ENCODE measurements around the gene RASL11B. TPM values are rescaled to one million over a fixed set of nuclear protein-coding genes. Genes with fewer than 3 reads are reported as not detected.
"Not testable (repeated sequence)": the region's sequence is repeated elsewhere in the genome, so short reads cannot be mapped to it uniquely, and the experiment has no call there.

RASL11B gene
- total RNA-seq, 1 donor from 2014 or later = 4.4 TPM

DNA sequence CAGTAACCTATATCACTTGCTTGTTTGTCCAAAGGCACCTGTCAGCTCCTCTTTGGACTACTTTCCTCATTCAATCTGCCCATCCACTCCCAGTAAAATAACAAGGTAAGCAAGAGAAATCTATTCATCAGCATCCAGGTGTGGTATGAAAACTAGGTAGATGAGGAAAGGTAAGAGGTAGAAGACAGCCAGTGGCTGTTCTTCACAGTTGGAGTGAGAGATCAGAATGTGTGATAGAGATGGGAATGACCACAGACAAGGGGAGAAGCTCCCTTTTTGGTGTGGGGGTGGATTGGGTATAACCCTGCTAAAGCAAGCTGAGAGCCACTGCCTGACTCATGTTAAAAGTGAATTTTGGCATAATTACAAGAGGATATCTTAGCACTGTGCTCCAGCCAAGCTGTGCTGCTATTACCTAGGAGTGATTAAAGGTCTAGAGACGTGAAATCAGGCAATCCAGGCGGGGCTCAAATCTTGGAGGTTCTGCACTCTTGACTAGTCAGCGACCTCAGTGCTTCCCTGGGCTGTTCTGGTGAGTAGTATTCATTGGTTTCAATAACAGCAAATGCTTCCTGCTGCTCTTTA lies 28.1 kb upstream of the RASL11B start:
- no peak overlapping the region for H3K4me3 ChIP-seq (ENCODE audit: insufficient read depth, low read depth, low read length)
- Mint-ChIP-seq H3K27ac (ENCODE audit: unreplicated experiment) (no peak overlapping the region), H3K4me1 (ENCODE audit: low read depth, unreplicated experiment) (peaks cover 30% of the 10 kb centered on the region), H3K36me3 (ENCODE audit: low read depth, unreplicated experiment) (no peaks in the 10 kb centered on the region), H3K27me3 (ENCODE audit: low read depth, unreplicated experiment) (no peaks in the 10 kb centered on the region), H3K4me3 (ENCODE audit: unreplicated experiment) (no peak overlapping the region), H3K9me3 (ENCODE audit: unreplicated experiment) (no peaks in the 10 kb centered on the region)
- H3K79me2 ChIP-seq (ENCODE audit: insufficient read depth, low read length) = no peaks in the 10 kb centered on the region
- H3K9me3 ChIP-seq (ENCODE audit: insufficient read depth, low read depth, low read length) = no peaks in the 10 kb centered on the region
- no peaks in the 10 kb centered on the region for H3K36me3 ChIP-seq (ENCODE audit: insufficient read depth, low read length)
- no peak overlapping the region for H3K9ac ChIP-seq (ENCODE audit: low read length)
- DNase-seq (ENCODE audit: low read depth) (peak; percentile 61), FAIRE-seq (no peak)
- H4K20me1 ChIP-seq (ENCODE audit: insufficient read depth, low read length) = no peaks in the 10 kb centered on the region
- H3K27ac ChIP-seq (ENCODE audit: low read depth, low read length) = no peak overlapping the region
- H3K4me1 ChIP-seq (ENCODE audit: insufficient read depth, low read length) = peaks cover 16% of the 10 kb centered on the region
- TF ChIP-seq, protein P1, sequence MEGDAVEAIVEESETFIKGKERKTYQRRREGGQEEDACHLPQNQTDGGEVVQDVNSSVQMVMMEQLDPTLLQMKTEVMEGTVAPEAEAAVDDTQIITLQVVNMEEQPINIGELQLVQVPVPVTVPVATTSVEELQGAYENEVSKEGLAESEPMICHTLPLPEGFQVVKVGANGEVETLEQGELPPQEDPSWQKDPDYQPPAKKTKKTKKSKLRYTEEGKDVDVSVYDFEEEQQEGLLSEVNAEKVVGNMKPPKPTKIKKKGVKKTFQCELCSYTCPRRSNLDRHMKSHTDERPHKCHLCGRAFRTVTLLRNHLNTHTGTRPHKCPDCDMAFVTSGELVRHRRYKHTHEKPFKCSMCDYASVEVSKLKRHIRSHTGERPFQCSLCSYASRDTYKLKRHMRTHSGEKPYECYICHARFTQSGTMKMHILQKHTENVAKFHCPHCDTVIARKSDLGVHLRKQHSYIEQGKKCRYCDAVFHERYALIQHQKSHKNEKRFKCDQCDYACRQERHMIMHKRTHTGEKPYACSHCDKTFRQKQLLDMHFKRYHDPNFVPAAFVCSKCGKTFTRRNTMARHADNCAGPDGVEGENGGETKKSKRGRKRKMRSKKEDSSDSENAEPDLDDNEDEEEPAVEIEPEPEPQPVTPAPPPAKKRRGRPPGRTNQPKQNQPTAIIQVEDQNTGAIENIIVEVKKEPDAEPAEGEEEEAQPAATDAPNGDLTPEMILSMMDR (IDR thresholded peaks at IDR 0.05; ENCODE audit: insufficient read depth, low read depth, low read length) = no peak
- H3K27me3 ChIP-seq (ENCODE audit: insufficient read depth, low read length) = no peaks in the 10 kb centered on the region
- H3K4me2 ChIP-seq (ENCODE audit: low read length) = no peak overlapping the region
- no peak overlapping the region for H2AFZ ChIP-seq (ENCODE audit: low read depth, low read length)

DNA sequence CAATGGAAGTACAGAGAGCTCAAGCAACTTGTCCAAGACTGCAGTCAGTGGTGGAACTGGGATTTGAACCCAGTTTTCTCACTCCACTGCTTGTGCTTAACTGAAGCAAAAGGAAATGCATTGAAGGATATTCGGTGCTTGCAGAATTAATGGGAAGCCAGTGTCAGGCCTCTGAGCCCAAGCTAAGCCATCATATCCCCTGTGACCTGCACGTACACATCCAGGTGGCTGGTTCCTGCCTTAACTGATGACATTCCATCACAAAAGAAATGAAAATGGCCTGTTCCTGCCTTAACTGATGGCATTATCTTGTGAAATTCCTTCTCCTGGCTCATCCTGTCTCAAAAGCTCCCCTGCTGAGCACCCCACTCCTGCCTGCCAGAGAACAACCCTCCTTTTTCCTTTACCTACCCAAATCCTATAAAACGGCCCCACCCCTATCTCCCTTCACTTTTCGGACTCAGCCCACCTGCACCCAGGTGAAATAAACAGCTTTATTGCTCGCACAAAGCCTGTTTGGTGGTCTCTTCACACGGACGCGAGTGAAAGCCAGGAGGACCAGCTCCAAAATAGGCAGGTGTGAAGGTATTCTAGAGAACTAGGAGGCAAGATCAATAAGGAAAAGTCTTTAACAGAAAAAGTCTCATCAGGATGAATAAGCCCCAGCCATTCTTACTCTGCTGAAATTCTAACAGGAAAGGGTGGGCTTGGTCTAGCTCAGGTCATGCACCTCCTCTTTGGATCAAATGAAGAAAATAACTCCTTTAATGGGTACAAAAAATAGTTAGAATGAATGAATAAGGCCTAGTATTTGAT lies 27.3 kb upstream of the RASL11B start:
- H3K27me3 ChIP-seq (ENCODE audit: insufficient read depth, low read length); H3K36me3 ChIP-seq (ENCODE audit: insufficient read depth, low read length); H3K27ac ChIP-seq (ENCODE audit: low read depth, low read length); H4K20me1 ChIP-seq (ENCODE audit: insufficient read depth, low read length); H2AFZ ChIP-seq (ENCODE audit: low read depth, low read length); H3K27me3 Mint-ChIP-seq (ENCODE audit: low read depth, unreplicated experiment); H3K27ac Mint-ChIP-seq (ENCODE audit: unreplicated experiment); H3K9me3 ChIP-seq (ENCODE audit: insufficient read depth, low read depth, low read length); H3K4me2 ChIP-seq (ENCODE audit: low read length); FAIRE-seq; H3K79me2 ChIP-seq (ENCODE audit: insufficient read depth, low read length); H3K4me3 ChIP-seq (ENCODE audit: insufficient read depth, low read depth, low read length); H3K9ac ChIP-seq (ENCODE audit: low read length); H3K4me3 Mint-ChIP-seq (ENCODE audit: unreplicated experiment); DNase-seq (ENCODE audit: low read depth); H3K9me3 Mint-ChIP-seq (ENCODE audit: unreplicated experiment); H3K36me3 Mint-ChIP-seq (ENCODE audit: low read depth, unreplicated experiment): not testable (repeated sequence)
- H3K4me1 ChIP-seq (ENCODE audit: insufficient read depth, low read length) = peaks cover 18% of the 10 kb centered on the region
- H3K4me1 Mint-ChIP-seq (ENCODE audit: low read depth, unreplicated experiment) = peaks cover 34% of the 10 kb centered on the region

DNA sequence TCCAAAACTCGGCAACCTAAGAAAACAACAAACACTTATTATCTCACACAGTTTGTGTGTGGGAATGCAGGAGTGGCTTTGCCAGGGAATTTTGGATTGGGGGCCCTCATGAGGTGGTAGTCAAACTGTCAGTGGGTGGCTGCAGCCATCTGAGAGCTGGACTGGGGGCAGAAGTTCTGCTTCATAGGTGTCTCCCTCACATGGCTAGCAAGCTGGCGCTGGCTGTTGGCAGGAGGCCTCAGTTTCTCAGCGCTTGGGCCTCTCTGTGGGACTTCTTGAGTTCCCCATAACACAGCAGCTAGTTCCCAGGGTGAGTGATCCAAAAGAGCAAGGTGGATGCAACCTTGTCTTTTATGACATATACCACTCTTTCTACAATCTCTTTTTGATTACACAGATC lies 26.0 kb upstream of the RASL11B start:
- H3K79me2 ChIP-seq (ENCODE audit: insufficient read depth, low read length) = no peaks in the 10 kb centered on the region
- no peaks in the 10 kb centered on the region for H4K20me1 ChIP-seq (ENCODE audit: insufficient read depth, low read length)
- DNase-seq (ENCODE audit: low read depth) (no peak), FAIRE-seq (no peak)
- no peaks in the 10 kb centered on the region for H3K27me3 ChIP-seq (ENCODE audit: insufficient read depth, low read length)
- Mint-ChIP-seq H3K36me3 (ENCODE audit: low read depth, unreplicated experiment) (no peaks in the 10 kb centered on the region), H3K4me1 (ENCODE audit: low read depth, unreplicated experiment) (peaks cover 38% of the 10 kb centered on the region), H3K27ac (ENCODE audit: unreplicated experiment) (no peak overlapping the region), H3K9me3 (ENCODE audit: unreplicated experiment) (no peaks in the 10 kb centered on the region), H3K27me3 (ENCODE audit: low read depth, unreplicated experiment) (no peaks in the 10 kb centered on the region), H3K4me3 (ENCODE audit: unreplicated experiment) (no peak overlapping the region)
- no peaks in the 10 kb centered on the region for H3K9me3 ChIP-seq (ENCODE audit: insufficient read depth, low read depth, low read length)
- no peaks in the 10 kb centered on the region for H3K36me3 ChIP-seq (ENCODE audit: insufficient read depth, low read length)
- no peak overlapping the region for H3K9ac ChIP-seq (ENCODE audit: low read length)
- H3K27ac ChIP-seq (ENCODE audit: low read depth, low read length) = no peak overlapping the region
- H3K4me1 ChIP-seq (ENCODE audit: insufficient read depth, low read length) = peaks cover 18% of the 10 kb centered on the region
- no peak overlapping the region for H3K4me2 ChIP-seq (ENCODE audit: low read length)
- no peak overlapping the region for H2AFZ ChIP-seq (ENCODE audit: low read depth, low read length)
- no peak overlapping the region for H3K4me3 ChIP-seq (ENCODE audit: insufficient read depth, low read depth, low read length)
- no peak for TF ChIP-seq EZH2 (IDR thresholded peaks at IDR 0.05; ENCODE audit: insufficient read depth, low read length)
- TF ChIP-seq, protein P1 (IDR thresholded peaks at IDR 0.05; ENCODE audit: insufficient read depth, low read depth, low read length) = no peak

Measured in astrocyte (in vitro differentiated cells and primary cell).